ENCODE measurements around the gene PIK3R4.

PIK3R4 gene

GRCh38 chr3:130687327-130687726 is 59.3 kb downstream of the PIK3R4 start:
- Histone ChIP-seq H3K27ac (ENCODE audit: low read length) (no peak overlapping the region), H3K9me3 (ENCODE audit: insufficient read depth, low read depth, low read length) (no peaks in the 10 kb centered on the region), H3K9ac (ENCODE audit: low read depth, low read length) (no peak overlapping the region), H3K36me3 (ENCODE audit: insufficient read depth, low read depth, low read length) (peaks cover 54% of the 10 kb centered on the region), H3K27me3 (ENCODE audit: insufficient read depth, low read length) (no peaks in the 10 kb centered on the region), H3K4me3 (ENCODE audit: low read length) (no peak overlapping the region), H3K4me1 (ENCODE audit: insufficient read depth, low read length) (no peaks in the 10 kb centered on the region)

DNA sequence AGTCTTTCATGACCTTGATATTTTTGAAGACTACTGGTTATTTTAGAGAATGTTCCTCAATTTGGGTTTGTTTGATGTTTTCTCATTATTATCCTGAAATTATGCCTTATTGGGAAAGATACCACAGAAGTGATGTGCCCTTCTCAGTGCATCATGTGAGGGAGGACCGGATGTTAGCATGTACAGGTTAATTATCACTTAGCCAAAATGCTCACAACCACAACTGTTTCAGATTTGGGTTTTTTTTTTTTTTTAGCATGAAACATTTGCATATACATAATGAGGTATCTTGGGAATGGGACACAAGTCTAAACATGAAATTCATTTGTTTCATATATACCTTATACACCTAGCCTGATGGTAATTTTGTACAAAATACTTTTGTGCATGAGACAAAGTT is 59.8 kb downstream of the PIK3R4 start:
- H3K36me3 ChIP-seq (ENCODE audit: insufficient read depth, low read depth, low read length): peaks cover 59% of the 10 kb centered on the region
- H3K4me1 ChIP-seq (ENCODE audit: insufficient read depth, low read length): no peaks in the 10 kb centered on the region
- no peak overlapping the region for H3K4me3 ChIP-seq (ENCODE audit: low read length)

GRCh38 chr3:130682131-130682530 is 64.5 kb downstream of the PIK3R4 start:
- Histone ChIP-seq H3K27ac (ENCODE audit: low read length) (no peak overlapping the region), H3K9me3 (ENCODE audit: insufficient read depth, low read depth, low read length) (no peaks in the 10 kb centered on the region), H3K9ac (ENCODE audit: low read depth, low read length) (no peak overlapping the region), H3K36me3 (ENCODE audit: insufficient read depth, low read depth, low read length) (peaks cover 61% of the 10 kb centered on the region), H3K4me1 (ENCODE audit: insufficient read depth, low read length) (no peaks in the 10 kb centered on the region), H3K27me3 (ENCODE audit: insufficient read depth, low read length) (no peaks in the 10 kb centered on the region), H3K4me3 (ENCODE audit: low read length) (no peak overlapping the region)

More for the DNA sequence above, 59.8 kb downstream of the PIK3R4 start:
- Histone ChIP-seq H3K27ac (ENCODE audit: low read length) (no peak overlapping the region), H3K9ac (ENCODE audit: low read depth, low read length) (no peak overlapping the region), H3K27me3 (ENCODE audit: insufficient read depth, low read length) (no peaks in the 10 kb centered on the region), H3K9me3 (ENCODE audit: insufficient read depth, low read depth, low read length) (no peaks in the 10 kb centered on the region)

DNA sequence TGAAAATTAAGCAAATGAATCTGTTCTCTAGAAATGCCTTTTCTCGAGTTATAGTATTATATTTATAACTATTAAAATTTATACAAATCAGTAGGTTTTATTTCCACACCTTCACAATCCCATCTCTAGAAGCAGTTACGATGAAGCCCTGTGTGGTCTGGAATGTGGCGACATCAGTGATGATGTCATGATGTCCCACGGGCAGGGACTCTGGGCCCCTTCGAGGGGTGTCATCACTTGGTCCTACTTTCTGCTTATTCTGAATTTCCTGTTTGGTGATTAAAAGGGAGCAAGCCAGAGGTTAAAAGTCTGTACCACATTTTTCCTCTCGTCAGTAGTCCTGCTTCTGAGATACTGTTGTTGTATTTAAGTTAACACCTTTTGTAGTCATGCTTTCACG is 67.4 kb downstream of the PIK3R4 start:
- H3K36me3 ChIP-seq (ENCODE audit: insufficient read depth, low read depth, low read length): peaks cover 82% of the 10 kb centered on the region
- no peaks in the 10 kb centered on the region for H3K9me3 ChIP-seq (ENCODE audit: insufficient read depth, low read depth, low read length)
- no peak overlapping the region for H3K9ac ChIP-seq (ENCODE audit: low read depth, low read length)
- H3K4me1 ChIP-seq (ENCODE audit: insufficient read depth, low read length): no peaks in the 10 kb centered on the region
- H3K27ac ChIP-seq (ENCODE audit: low read length): no peak overlapping the region
- no peaks in the 10 kb centered on the region for H3K27me3 ChIP-seq (ENCODE audit: insufficient read depth, low read length)
- no peak overlapping the region for H3K4me3 ChIP-seq (ENCODE audit: low read length)

DNA sequence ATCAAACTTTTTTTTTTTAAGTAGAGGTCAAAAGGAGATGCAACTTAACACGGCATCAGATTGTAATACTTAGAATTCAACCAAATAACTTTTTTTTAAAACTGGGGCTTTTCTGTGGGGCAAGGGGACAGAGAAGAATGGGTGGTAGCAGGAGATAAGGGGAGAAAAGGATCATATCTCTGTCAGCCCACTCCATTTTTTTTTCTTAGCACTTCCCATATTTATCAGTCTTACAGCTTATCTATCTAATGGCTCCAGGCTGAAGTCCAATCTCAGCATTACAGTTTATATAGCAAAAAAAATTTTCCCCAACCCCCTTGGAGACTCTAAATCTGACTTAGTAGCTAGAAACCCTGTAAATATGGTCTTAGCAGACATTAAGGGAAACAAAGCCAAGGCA is 69.3 kb downstream of the PIK3R4 start:
- no peaks in the 10 kb centered on the region for H3K27me3 ChIP-seq (ENCODE audit: insufficient read depth, low read length)
- no peak overlapping the region for H3K9ac ChIP-seq (ENCODE audit: low read depth, low read length)
- H3K27ac ChIP-seq (ENCODE audit: low read length): no peak overlapping the region
- no peaks in the 10 kb centered on the region for H3K9me3 ChIP-seq (ENCODE audit: insufficient read depth, low read depth, low read length)
- no peak overlapping the region for H3K4me3 ChIP-seq (ENCODE audit: low read length)
- H3K36me3 ChIP-seq (ENCODE audit: insufficient read depth, low read depth, low read length): peaks cover 67% of the 10 kb centered on the region
- H3K4me1 ChIP-seq (ENCODE audit: insufficient read depth, low read length): no peaks in the 10 kb centered on the region

DNA sequence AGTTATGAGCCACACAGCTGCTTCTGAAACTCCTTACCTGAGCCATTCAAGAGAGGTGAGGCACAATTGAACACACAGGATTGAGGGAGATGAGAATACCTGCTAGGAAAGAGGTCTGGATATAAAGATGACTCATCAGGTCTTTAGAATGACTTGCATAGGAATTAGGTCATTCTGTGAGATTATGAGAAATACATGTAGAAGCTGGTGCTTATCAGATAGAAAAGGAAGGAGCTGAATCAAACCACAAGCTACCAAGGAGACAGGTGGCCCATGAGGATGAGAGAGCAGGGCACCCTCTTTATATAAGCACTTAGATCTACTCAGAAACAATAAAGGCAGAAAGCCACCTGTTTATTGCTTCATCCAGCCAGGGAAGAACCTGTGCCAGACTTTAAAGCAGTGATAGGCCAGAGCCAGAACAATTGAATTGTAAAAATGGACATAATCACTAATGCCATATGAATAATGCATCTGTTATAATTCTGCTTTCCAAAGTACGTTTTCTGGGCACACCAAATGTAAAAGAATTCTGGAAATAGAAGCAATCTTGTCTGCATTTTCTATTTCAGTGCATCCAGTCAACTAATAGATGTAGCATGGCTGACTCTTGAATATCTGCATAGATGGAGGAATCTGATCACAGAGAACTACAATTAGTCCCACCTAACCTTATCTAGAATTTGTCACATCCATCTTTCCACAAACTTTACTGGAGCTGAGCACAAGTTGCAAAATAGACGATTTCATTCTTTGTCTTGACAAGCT is 74.9 kb downstream of the PIK3R4 start:
- no peak overlapping the region for H3K4me3 ChIP-seq (ENCODE audit: low read length)
- no peak overlapping the region for H3K9ac ChIP-seq (ENCODE audit: low read depth, low read length)
- H3K27me3 ChIP-seq (ENCODE audit: insufficient read depth, low read length): no peaks in the 10 kb centered on the region
- H3K4me1 ChIP-seq (ENCODE audit: insufficient read depth, low read length): no peaks in the 10 kb centered on the region
- H3K27ac ChIP-seq (ENCODE audit: low read length): no peak overlapping the region
- H3K9me3 ChIP-seq (ENCODE audit: insufficient read depth, low read depth, low read length): no peaks in the 10 kb centered on the region
- peaks cover 32% of the 10 kb centered on the region for H3K36me3 ChIP-seq (ENCODE audit: insufficient read depth, low read depth, low read length)

DNA sequence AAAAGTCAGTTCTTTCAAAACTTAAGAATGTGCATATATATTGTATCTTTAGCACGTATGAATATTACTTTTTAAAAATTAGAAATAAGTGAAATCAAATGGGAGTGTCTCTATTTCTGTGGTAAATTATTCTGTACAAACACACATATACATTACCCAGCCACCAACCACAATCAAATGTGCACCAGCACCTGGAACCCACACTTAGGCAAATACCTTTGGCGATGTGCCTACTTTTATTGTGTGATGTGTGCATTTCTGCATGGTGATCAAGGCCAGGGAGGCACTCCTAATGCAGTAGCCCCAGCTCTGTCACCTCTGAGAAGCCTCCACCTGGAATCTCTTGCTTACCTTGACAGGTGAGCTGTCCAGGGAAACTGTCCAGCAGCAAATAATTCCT is 76.9 kb downstream of the PIK3R4 start:
- Histone ChIP-seq H3K4me1 (ENCODE audit: insufficient read depth, low read length) (no peaks in the 10 kb centered on the region), H3K4me3 (ENCODE audit: low read length) (no peak overlapping the region), H3K9me3 (ENCODE audit: insufficient read depth, low read depth, low read length) (no peaks in the 10 kb centered on the region), H3K36me3 (ENCODE audit: insufficient read depth, low read depth, low read length) (peaks cover 16% of the 10 kb centered on the region), H3K27me3 (ENCODE audit: insufficient read depth, low read length) (no peaks in the 10 kb centered on the region), H3K9ac (ENCODE audit: low read depth, low read length) (no peak overlapping the region), H3K27ac (ENCODE audit: low read length) (no peak overlapping the region)

DNA sequence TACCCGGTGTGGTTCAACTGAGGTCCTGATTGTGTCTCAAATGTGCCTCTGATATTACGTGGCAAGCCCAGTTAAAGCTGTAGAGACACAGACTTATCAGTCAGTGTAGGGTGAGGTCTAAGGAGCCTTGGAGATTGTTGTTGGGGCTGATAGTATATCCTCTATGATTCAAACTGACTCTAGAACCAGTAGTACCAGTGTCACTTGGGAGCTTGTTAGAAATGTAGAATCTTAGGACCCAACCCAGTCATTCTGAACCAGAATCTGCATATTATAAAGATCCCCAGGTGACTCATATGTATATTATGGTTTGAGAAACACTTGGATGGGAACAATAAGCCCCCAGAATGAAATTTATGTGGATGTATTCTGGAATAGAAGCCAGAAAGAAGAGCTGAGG is 83.5 kb downstream of the PIK3R4 start:
- no peaks in the 10 kb centered on the region for H3K36me3 ChIP-seq (ENCODE audit: insufficient read depth, low read depth, low read length)
- no peak overlapping the region for H3K9ac ChIP-seq (ENCODE audit: low read depth, low read length)
- no peaks in the 10 kb centered on the region for H3K27me3 ChIP-seq (ENCODE audit: insufficient read depth, low read length)
- no peaks in the 10 kb centered on the region for H3K9me3 ChIP-seq (ENCODE audit: insufficient read depth, low read depth, low read length)
- H3K4me3 ChIP-seq (ENCODE audit: low read length): no peak overlapping the region
- no peaks in the 10 kb centered on the region; the same call in 1 of the 2 replicates for H3K4me1 ChIP-seq (ENCODE audit: insufficient read depth, low read length)
- H3K27ac ChIP-seq (ENCODE audit: low read length): no peak overlapping the region

DNA sequence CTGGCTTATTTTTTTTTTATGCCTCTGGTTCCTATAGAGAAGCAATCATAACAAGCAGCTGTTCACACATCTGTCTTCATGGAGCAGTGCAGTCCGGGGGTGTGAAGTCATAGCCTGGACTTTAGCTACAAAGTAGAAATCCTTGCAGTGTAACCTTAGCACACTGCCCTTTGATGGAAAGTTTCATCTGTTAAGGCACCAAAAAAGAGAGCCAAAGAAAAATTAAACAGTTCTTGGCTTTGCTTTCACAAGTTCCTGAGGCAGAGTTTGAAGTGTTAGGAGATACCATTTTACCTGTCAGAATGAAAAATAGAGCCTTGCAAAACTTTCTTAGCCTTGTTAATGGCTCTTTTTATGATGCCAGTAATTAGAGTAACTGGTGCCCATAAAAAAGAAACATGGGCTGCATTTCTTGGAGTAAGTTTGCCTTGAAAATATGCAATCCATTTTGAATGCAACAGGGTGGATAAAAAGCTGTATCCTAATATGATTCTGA is 84.1 kb downstream of the PIK3R4 start:
- Histone ChIP-seq H3K27ac (ENCODE audit: low read length) (no peak overlapping the region), H3K4me1 (ENCODE audit: insufficient read depth, low read length) (no peaks in the 10 kb centered on the region; the same call in 1 of the 2 replicates), H3K27me3 (ENCODE audit: insufficient read depth, low read length) (no peaks in the 10 kb centered on the region), H3K36me3 (ENCODE audit: insufficient read depth, low read depth, low read length) (no peaks in the 10 kb centered on the region), H3K9ac (ENCODE audit: low read depth, low read length) (no peak overlapping the region), H3K4me3 (ENCODE audit: low read length) (no peak overlapping the region), H3K9me3 (ENCODE audit: insufficient read depth, low read depth, low read length) (no peaks in the 10 kb centered on the region)

DNA sequence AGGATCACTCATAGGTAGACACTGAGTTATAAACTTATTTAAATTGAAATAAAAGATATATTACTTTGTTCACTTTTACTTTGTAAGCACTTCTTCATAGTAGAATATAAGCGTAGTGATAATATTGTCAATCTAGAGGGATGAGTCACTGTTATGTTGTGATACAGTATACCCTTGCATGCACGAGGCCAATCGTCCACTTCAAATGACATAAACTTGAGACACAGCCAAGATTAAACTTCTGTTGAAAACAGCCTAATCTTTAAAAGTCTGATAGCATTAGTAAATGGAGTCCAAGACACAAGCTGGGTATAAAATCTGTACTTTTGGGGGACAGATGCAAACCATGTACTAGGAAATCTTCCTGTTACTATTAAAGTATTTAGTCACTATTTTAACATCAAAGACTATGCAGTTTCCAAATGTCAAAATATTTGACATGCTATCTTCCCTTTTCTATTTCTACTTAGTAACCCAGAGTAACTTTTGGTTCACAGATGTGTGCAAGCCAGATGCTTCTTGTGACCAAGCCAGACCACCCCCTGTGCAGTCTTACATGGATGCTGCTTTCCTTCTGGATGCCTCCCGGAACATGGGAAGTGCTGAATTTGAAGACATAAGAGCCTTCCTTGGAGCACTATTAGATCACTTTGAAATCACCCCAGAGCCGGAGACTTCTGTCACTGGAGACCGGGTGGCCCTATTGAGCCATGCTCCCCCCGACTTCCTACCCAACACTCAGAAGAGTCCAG is 85.3 kb downstream of the PIK3R4 start:
- no peaks in the 10 kb centered on the region for H3K36me3 ChIP-seq (ENCODE audit: insufficient read depth, low read depth, low read length)
- no peak overlapping the region for H3K27ac ChIP-seq (ENCODE audit: low read length)
- no peaks in the 10 kb centered on the region; the same call in 1 of the 2 replicates for H3K4me1 ChIP-seq (ENCODE audit: insufficient read depth, low read length)
- H3K27me3 ChIP-seq (ENCODE audit: insufficient read depth, low read length): no peaks in the 10 kb centered on the region
- H3K9me3 ChIP-seq (ENCODE audit: insufficient read depth, low read depth, low read length): no peaks in the 10 kb centered on the region
- no peak overlapping the region for H3K4me3 ChIP-seq (ENCODE audit: low read length)
- no peak overlapping the region for H3K9ac ChIP-seq (ENCODE audit: low read depth, low read length)

DNA sequence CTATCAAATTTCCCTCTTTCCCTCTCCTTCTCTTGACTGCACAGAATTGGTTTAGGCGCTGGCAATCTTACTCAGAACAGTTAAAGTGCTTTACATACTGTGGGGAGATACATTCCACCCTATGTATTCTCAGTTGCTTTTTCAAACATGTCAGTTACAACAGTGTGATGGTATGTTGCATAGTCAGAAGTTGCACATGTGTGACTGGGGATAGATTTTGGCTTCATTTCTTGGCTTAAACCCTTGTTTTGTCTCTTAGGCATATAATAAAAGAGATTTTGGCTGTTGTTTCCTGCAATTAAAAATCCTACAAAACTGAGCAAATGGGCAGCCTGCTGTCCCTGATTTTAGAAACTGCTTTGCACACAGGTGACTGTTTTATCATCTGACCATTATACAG is 86.7 kb downstream of the PIK3R4 start:
- H3K36me3 ChIP-seq (ENCODE audit: insufficient read depth, low read depth, low read length): no peaks in the 10 kb centered on the region
- no peaks in the 10 kb centered on the region for H3K27me3 ChIP-seq (ENCODE audit: insufficient read depth, low read length)
- H3K4me3 ChIP-seq (ENCODE audit: low read length): no peak overlapping the region
- no peak overlapping the region for H3K9ac ChIP-seq (ENCODE audit: low read depth, low read length)
- no peak overlapping the region for H3K27ac ChIP-seq (ENCODE audit: low read length)
- H3K9me3 ChIP-seq (ENCODE audit: insufficient read depth, low read depth, low read length): no peaks in the 10 kb centered on the region
- H3K4me1 ChIP-seq (ENCODE audit: insufficient read depth, low read length): no peaks in the 10 kb centered on the region; the same call in 1 of the 2 replicates

DNA sequence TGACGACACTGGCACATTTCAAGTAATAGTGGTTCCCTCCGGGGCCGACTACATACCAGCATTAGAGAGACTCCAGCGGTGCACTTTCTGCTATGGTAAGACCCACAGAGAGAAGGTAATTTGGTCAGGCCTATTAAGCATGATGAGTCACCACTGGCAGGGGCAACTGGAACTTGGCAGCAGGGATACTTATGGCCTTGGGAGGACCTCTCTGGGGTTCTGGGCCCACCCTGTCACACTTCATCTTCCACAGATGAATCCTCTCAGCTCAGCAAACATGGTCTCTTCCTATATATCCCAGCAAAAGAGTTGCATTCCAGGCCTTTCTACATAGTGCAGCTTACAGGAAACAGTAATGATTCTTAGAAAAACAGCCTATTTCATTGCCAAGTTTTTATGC is 88.0 kb downstream of the PIK3R4 start:
- Histone ChIP-seq H3K4me3 (ENCODE audit: low read length) (no peak overlapping the region), H3K36me3 (ENCODE audit: insufficient read depth, low read depth, low read length) (no peaks in the 10 kb centered on the region), H3K27me3 (ENCODE audit: insufficient read depth, low read length) (no peaks in the 10 kb centered on the region), H3K9ac (ENCODE audit: low read depth, low read length) (no peak overlapping the region), H3K9me3 (ENCODE audit: insufficient read depth, low read depth, low read length) (no peaks in the 10 kb centered on the region), H3K4me1 (ENCODE audit: insufficient read depth, low read length) (no peaks in the 10 kb centered on the region; the same call in 1 of the 2 replicates), H3K27ac (ENCODE audit: low read length) (no peak overlapping the region)

All from iPS-20b (cell line).